WTC11 (cell line): Measurements from ENCODE around the gene NKAIN2.

Experiments
- AFF4 ChIP-seq: sonication (generic); formaldehyde crosslinking; IDR thresholded peaks from 2 replicates; pipeline ENCODE4 v1.8.1; 2023; ENCODE audit warnings: mild to moderate bottlenecking, missing genetic modification reagents, borderline replicate concordance
- CBFB ChIP-seq: sonication (generic); formaldehyde crosslinking; IDR thresholded peaks from 2 replicates; pipeline ENCODE4 v1.8.1; 2022; ENCODE audit warnings: mild to moderate bottlenecking, low read depth, missing genetic modification reagents
- CTCF ChIP-seq: fragments of 200-600 bp; IDR thresholded peaks from 2 replicates; pipeline ENCODE4 v1.8.0; 2022; ENCODE audit warnings: antibody characterized with exemption
- NR3C1 ChIP-seq: sonication (generic); formaldehyde crosslinking; conservative IDR thresholded peaks from 2 replicates; pipeline ENCODE4 v1.8.1; 2023; ENCODE audit warnings: low read depth, mild to moderate bottlenecking, missing genetic modification reagents
- SOX15 ChIP-seq: fragments of 250-450 bp; sonication (Bioruptor Pico); IDR thresholded peaks from 2 replicates; pipeline ENCODE4 v1.9.0; 2021; ENCODE audit warnings: mild to moderate bottlenecking
- USF2 ChIP-seq: sonication (generic); formaldehyde crosslinking; IDR thresholded peaks from 2 replicates; pipeline ENCODE4 v1.8.1; 2023; ENCODE audit warnings: mild to moderate bottlenecking, missing genetic modification reagents, moderate library complexity
- ZNF121 ChIP-seq: sonication (generic); formaldehyde crosslinking; IDR thresholded peaks from 2 replicates; pipeline ENCODE4 v1.8.0; 2023; ENCODE audit warnings: missing genetic modification reagents
- ZNF219 ChIP-seq: sonication (generic); formaldehyde crosslinking; IDR thresholded peaks from 2 replicates; pipeline ENCODE4 v1.8.0; 2023; ENCODE audit warnings: missing genetic modification reagents, mild to moderate bottlenecking, borderline replicate concordance
- ZNF232 ChIP-seq: sonication (generic); formaldehyde crosslinking; IDR thresholded peaks from 2 replicates; pipeline ENCODE4 v1.8.0; 2022; ENCODE audit warnings: mild to moderate bottlenecking, missing genetic modification reagents
- ZNF416 ChIP-seq: fragments of 250-450 bp; sonication (Bioruptor Pico); IDR thresholded peaks from 2 replicates; pipeline ENCODE4 v1.9.0; 2021; ENCODE audit warnings: mild to moderate bottlenecking, inconsistent platforms
- ZNF512 ChIP-seq: sonication (generic); formaldehyde crosslinking; IDR thresholded peaks from 2 replicates; pipeline ENCODE4 v1.8.1; 2022; ENCODE audit warnings: missing genetic modification reagents, borderline replicate concordance

- TF ChIP-seq CBFB (no peak), CTCF (no peak), ZNF219 (no peak), ZNF121 (CRISPR knock-in tag) (no peak), SOX15 (CRISPR knock-in tag) (no peak), ZNF416 (no peak), ZNF512 (CRISPR knock-in tag) (no peak), AFF4 (CRISPR knock-in tag) (no peak), NR3C1 (CRISPR knock-in tag) (no peak), USF2 (CRISPR knock-in tag) (no peak), ZNF232 (CRISPR knock-in tag) (no peak)
These were observed 456.7 kb downstream of the NKAIN2 start for GRCh38 chr6:124260337-124260736.
